SK-N-SH (cell line): ENCODE data around the gene UGT1A7. TPM values are rescaled to one million over a fixed set of nuclear protein-coding genes. Genes with fewer than 3 reads are reported as not detected.

ENCODE experiments used
- CTCF ChIA-PET: fragments of 300-600, 350-600 bp; formaldehyde crosslinking; extraction: SDS; loops from one replicate; lab custom pipeline; 2021; lab: Yijun Ruan, JAX
- POLR2A ChIA-PET: fragments of 350-600 bp; sonication (Branson Sonifier 250); formaldehyde crosslinking; extraction: SDS; loops from one replicate; lab custom pipeline; 2020; ENCODE audit warnings: antibody characterized with exemption, inconsistent platforms; lab: Yijun Ruan, JAX
- DNase-seq: peaks from one replicate; pipeline ENCODE4 v3.0.0; 2012
- H2AFZ ChIP-seq: fragments of 200-600 bp; sonication (generic); 2 replicates; pipeline ENCODE4 v1.8.1; 2016; ENCODE audit warnings: antibody characterized with exemption, mild to moderate bottlenecking, low read depth
- H3F3A ChIP-seq: fragments of 200-600 bp; sonication (generic); replicated peaks from 2 replicates; pipeline ENCODE3; 2016; ENCODE audit warnings: antibody characterized with exemption, mild to moderate bottlenecking; ENCODE audit not compliant: insufficient read depth
- H3K27ac ChIP-seq, 2 experiments: fragments of 200-500 bp in 1 of 2; fragments of 200-600 bp in 1 of 2; sonication (Bioruptor generic) in 1 of 2; sonication (generic), shearing (Covaris generic) in 1 of 2; 2 replicates each; pipeline versions ENCODE4 v1.5.1 to v1.6.1; 2014 to 2016; ENCODE audit warnings: low read depth in 2 of 2, inconsistent platforms in 1 of 2, low read length in 1 of 2, mild to moderate bottlenecking in 1 of 2, mixed read lengths in 1 of 2
- H3K27me3 ChIP-seq: fragments of 200-600 bp; sonication (generic), shearing (Covaris generic); 2 replicates; pipeline ENCODE4 v1.6.1; 2016; ENCODE audit warnings: mixed run types; ENCODE audit not compliant: insufficient read depth
- H3K36me3 ChIP-seq, 2 experiments: fragments of 200-500 bp in 1 of 2; fragments of 200-600 bp in 1 of 2; sonication (Bioruptor generic) in 1 of 2; sonication (generic) in 1 of 2; replicated peaks in 1 of 2; 2 replicates each; pipeline versions ENCODE3 to v1.5.1; 2014 to 2016; ENCODE audit warnings: low read length in 1 of 2, mild to moderate bottlenecking in 1 of 2; ENCODE audit not compliant: insufficient read depth in 2 of 2, control insufficient read depth in 1 of 2
- H3K4me1 ChIP-seq, 2 experiments: fragments of 200-500 bp in 1 of 2; fragments of 200-600 bp in 1 of 2; sonication (Bioruptor generic) in 1 of 2; sonication (generic), shearing (Covaris generic) in 1 of 2; 2 replicates each; pipeline versions ENCODE4 v1.5.1 to v1.6.1; 2014 to 2016; ENCODE audit warnings: low read depth in 1 of 2, low read length in 1 of 2, mixed run types in 1 of 2; ENCODE audit not compliant: insufficient read depth in 2 of 2, control insufficient read depth in 1 of 2
- H3K4me2 ChIP-seq: fragments of 200-600 bp; sonication (generic), shearing (Covaris generic); 2 replicates; pipeline ENCODE4 v1.6.1; 2017; ENCODE audit warnings: mixed run types
- H3K4me3 ChIP-seq, 2 experiments: fragments of 200-500 bp in 1 of 2; fragments of 200-600 bp in 1 of 2; sonication (Bioruptor generic) in 1 of 2; sonication (generic), shearing (Covaris generic) in 1 of 2; 2 replicates each; pipeline versions ENCODE4 v1.5.1 to v1.8.1; 2014 to 2016; ENCODE audit warnings: low read depth in 2 of 2, inconsistent platforms in 1 of 2, low read length in 1 of 2, mild to moderate bottlenecking in 1 of 2, mixed read lengths in 1 of 2, moderate library complexity in 1 of 2
- H3K79me2 ChIP-seq: fragments of 200-600 bp; sonication (generic); 2 replicates; pipeline ENCODE4 v1.8.1; 2017; ENCODE audit warnings: mild to moderate bottlenecking; ENCODE audit not compliant: insufficient read depth
- H3K9ac ChIP-seq: fragments of 200-600 bp; sonication (generic); 2 replicates; pipeline ENCODE4 v1.6.1; 2017; ENCODE audit warnings: mixed run types
- H3K9me2 ChIP-seq: fragments of 200-600 bp; sonication (generic); 2 replicates; pipeline ENCODE4 v1.6.1; 2017; ENCODE audit warnings: mixed run types
- H3K9me3 ChIP-seq: fragments of 200-600 bp; sonication (generic); 2 replicates; pipeline ENCODE4 v1.6.1; 2017; ENCODE audit warnings: mixed run types, mild to moderate bottlenecking, moderate library complexity
- H4K20me1 ChIP-seq: fragments of 200-600 bp; sonication (generic); 2 replicates; pipeline ENCODE4 v1.6.1; 2017; ENCODE audit warnings: mild to moderate bottlenecking, mixed run types; ENCODE audit not compliant: insufficient read depth
- CTCF ChIP-seq: fragments of 200-600 bp; sonication (generic); IDR thresholded peaks from 2 replicates; pipeline ENCODE4 v1.6.1; 2017; ENCODE audit warnings: antibody characterized with exemption, mild to moderate bottlenecking, moderate library complexity
- ELF1 ChIP-seq: IDR thresholded peaks from 2 replicates; pipeline ENCODE4 v1.4.0; 2012
- FOXJ3 ChIP-seq: sonication (generic); formaldehyde crosslinking; IDR thresholded peaks from 2 replicates; pipeline ENCODE4 v1.5.1; 2020; ENCODE audit warnings: mild to moderate bottlenecking, missing genetic modification reagents
- GABPA ChIP-seq: IDR thresholded peaks from 2 replicates; pipeline ENCODE4 v1.4.0; 2012; ENCODE audit warnings: low read depth, mild to moderate bottlenecking
- JUND ChIP-seq: IDR thresholded peaks from 2 replicates; pipeline ENCODE4 v1.4.0; 2012
- PBX3 ChIP-seq: IDR thresholded peaks from 2 replicates; pipeline ENCODE4; 2012
- RCOR1 ChIP-seq: fragments of 150-350 bp; IDR thresholded peaks from 2 replicates; pipeline ENCODE4 v1.6.1; 2017; ENCODE audit warnings: antibody characterized with exemption, low read length
- REST ChIP-seq: IDR thresholded peaks from 2 replicates; pipeline ENCODE4 v1.6.1; 2012; ENCODE audit warnings: mild to moderate bottlenecking, low read depth, low read length, moderate library complexity
- RXRA ChIP-seq: IDR thresholded peaks from 2 replicates; pipeline ENCODE4 v1.4.0; 2012; ENCODE audit warnings: low read depth, mild to moderate bottlenecking, borderline replicate concordance
- TAF1 ChIP-seq: IDR thresholded peaks from 2 replicates; pipeline ENCODE4 v1.6.1; 2012; ENCODE audit warnings: low read depth, mild to moderate bottlenecking, low read length, moderate library complexity, borderline replicate concordance
- TEAD4 ChIP-seq: IDR thresholded peaks from 2 replicates; pipeline ENCODE4 v1.4.0; 2012; ENCODE audit warnings: mild to moderate bottlenecking, borderline replicate concordance; ENCODE audit not compliant: insufficient read depth
- USF1 ChIP-seq: IDR thresholded peaks from 2 replicates; pipeline ENCODE4 v1.4.0; 2012; ENCODE audit warnings: low read depth, borderline replicate concordance
- WGBS: methylation state at CpG from one replicate; pipeline ENCODE4 v1.1.6; 2017; ENCODE audit warnings: low lambda C conversion rate; 5-methylcytosine and 5-hydroxymethylcytosine counted together
- polyA plus RNA-seq, 3 experiments: library from polyadenylated mRNA; depleted of rRNA; stranded (reverse); fragments of >200 nt; gene quantifications; 2 replicates each; pipeline ENCODE4 v1.2.3, GENCODE V29; 2012

The UGT1A7 gene
- polyA plus RNA-seq, 1 of the 3 experiments (the other 2 are of a cell fraction) = not detected

GRCh38 chr2:233778030-233778429, 96.3 kb downstream of the UGT1A7 start, which contains the start of gene MROH2A:
MROH2A (plus strand) TSS chr2:233778330; CDS start chr2:233779359, 1,029 bp downstream.
- ChIA-PET CTCF (no interaction called here), POLR2A (no interaction called here)
- Histone ChIP-seq H3K36me3 (no peaks in the 10 kb centered on the region), H3K9me3 (no peaks in the 10 kb centered on the region), H3K9ac (no peak within 1 kb of the TSS), H3K79me2 (no peaks in the 10 kb centered on the region), H3K27me3 (no peaks in the 10 kb centered on the region), H3K4me3 (no peak within 1 kb of the TSS), H4K20me1 (no peaks in the 10 kb centered on the region), H3K4me1 (no peaks in the 10 kb centered on the region), H3K4me2 (no peak within 1 kb of the TSS), H3K27ac (no peak within 1 kb of the TSS), H2AFZ (no peak within 1 kb of the TSS)
- DNase-seq = no peak
- no peak for TF ChIP-seq REST
- no peak for TF ChIP-seq USF1
- no peak for TF ChIP-seq CTCF
- no peak for TF ChIP-seq JUND
- no peak for TF ChIP-seq RXRA
- TF ChIP-seq TAF1 = no peak
- TF ChIP-seq PBX3 = no peak
- TF ChIP-seq ELF1 = no peak
- TF ChIP-seq TEAD4 = no peak
- no peak for TF ChIP-seq GABPA
- no peak for TF ChIP-seq RCOR1
- TF ChIP-seq FOXJ3 (CRISPR knock-in tag) = no peak
- TF ChIP-seq, all 33 proteins: peak for 0
- Histone ChIP-seq H3F3A (no peaks in the 10 kb centered on the region), H3K9me2 (no peaks in the 10 kb centered on the region)
- WGBS = 18% methylated on average over 2 of the region's 2 CpGs
